Keratinocyte (primary cell): ENCODE measurements around the gene SHKBP1. TPM values are rescaled to one million over a fixed set of nuclear protein-coding genes. Genes with fewer than 3 reads are reported as not detected.

Experiments used
- DNase-seq: peaks from one replicate; pipeline ENCODE4 v3.0.0-alpha.2; 2011; ENCODE audit warnings: low read depth, missing footprints, low spot score
- FAIRE-seq: peaks from 2 replicates; lab custom pipeline; 2011; peaks lifted over from hg19 to GRCh38; lab: Jason Lieb, UNC
- H2AFZ ChIP-seq: 2 replicates; pipeline ENCODE4 v1.6.0; 2012; ENCODE audit warnings: low read length, control low read depth, inconsistent platforms; ENCODE audit not compliant: control insufficient read depth
- H3K27ac ChIP-seq: 2 replicates; pipeline ENCODE4 v1.5.1; 2011; ENCODE audit warnings: low read length; ENCODE audit not compliant: control insufficient read depth, insufficient read depth
- H3K27me3 ChIP-seq: 3 replicates; pipeline ENCODE4 v1.6.0; 2011; ENCODE audit warnings: low read length; ENCODE audit not compliant: control insufficient read depth, insufficient read depth; ENCODE audit errors: extremely low read depth
- H3K36me3 ChIP-seq, 2 experiments: 2 replicates in 1 of 2; 3 replicates in 1 of 2; pipeline ENCODE4 v1.5.1; 2011; ENCODE audit warnings: low read length in 2 of 2, mild to moderate bottlenecking in 1 of 2; ENCODE audit not compliant: control insufficient read depth in 2 of 2, insufficient read depth in 2 of 2; ENCODE audit errors: extremely low read depth in 1 of 2
- H3K4me1 ChIP-seq: 3 replicates; pipeline ENCODE4 v1.5.1; 2011; ENCODE audit warnings: low read length; ENCODE audit not compliant: control insufficient read depth, insufficient read depth; ENCODE audit errors: extremely low read depth
- H3K4me2 ChIP-seq: 3 replicates; pipeline ENCODE4 v1.6.0; 2011; ENCODE audit warnings: low read depth, low read length; ENCODE audit not compliant: control insufficient read depth, insufficient read depth; ENCODE audit errors: extremely low read depth
- H3K4me3 ChIP-seq, 3 experiments: fragments of 200-600 bp in 1 of 3; sonication (generic) in 1 of 3; 2 replicates in 2 of 3; 3 replicates in 1 of 3; pipeline ENCODE4 v1.5.1; 2011 to 2016; ENCODE audit warnings: low read length in 3 of 3, mild to moderate bottlenecking in 3 of 3, control low read depth in 2 of 3, inconsistent platforms in 1 of 3, low read depth in 1 of 3, mixed read lengths in 1 of 3, mixed run types in 1 of 3, moderate library complexity in 1 of 3; ENCODE audit not compliant: control insufficient read depth in 2 of 3, insufficient read depth in 2 of 3; ENCODE audit errors: extremely low read depth in 1 of 3
- H3K79me2 ChIP-seq: 2 replicates; pipeline ENCODE4 v1.6.0; 2012; ENCODE audit warnings: low read length; ENCODE audit not compliant: control insufficient read depth, insufficient read depth
- H3K9ac ChIP-seq: 3 replicates; pipeline ENCODE4 v1.6.0; 2011; ENCODE audit warnings: low read length; ENCODE audit not compliant: control insufficient read depth, insufficient read depth; ENCODE audit errors: extremely low read depth
- H3K9me1 ChIP-seq: 3 replicates; pipeline ENCODE4 v1.6.0; 2011; ENCODE audit warnings: low read length; ENCODE audit not compliant: control insufficient read depth, insufficient read depth; ENCODE audit errors: extremely low read depth
- H3K9me3 ChIP-seq: 2 replicates; pipeline ENCODE4 v1.5.1; 2012; ENCODE audit warnings: low read depth, low read length; ENCODE audit not compliant: control insufficient read depth
- H4K20me1 ChIP-seq: 3 replicates; pipeline ENCODE4 v1.6.0; 2011; ENCODE audit warnings: low read length; ENCODE audit not compliant: control insufficient read depth, insufficient read depth; ENCODE audit errors: extremely low read depth
- EZH2 ChIP-seq: IDR thresholded peaks from one replicate; pipeline ENCODE4 v1.6.1; 2012; ENCODE audit warnings: inconsistent platforms, mild to moderate bottlenecking, low read length, moderate library complexity
- dilution Hi-C: fragments of 300-500 bp; cut with MboI; formaldehyde crosslinking; loops from one replicate; pipeline ENCODE4 v1.7.0; 2020; ENCODE audit warnings: low sequenced_read_pairs; ENCODE audit not compliant: extremely low pct_ligation_motif_present
- polyA plus RNA-seq, 5 experiments: library from polyadenylated mRNA; depleted of rRNA in 3 of 5; stranded (reverse) in 3 of 5; stranded (forward) in 1 of 5; unstranded in 1 of 5; fragments of >200 nt; gene quantifications; 1 replicate in 1 of 5; 2 replicates in 3 of 5; 3 replicates in 1 of 5; pipeline versions ENCODE4 v1.2.1 to v1.2.3, GENCODE V29; 2011 to 2012; ENCODE audit warnings: missing spikeins in 2 of 5, low read depth in 1 of 5, low replicate concordance in 1 of 5
- TF ChIP-seq, protein P1 (sequence below), 3 experiments: IDR thresholded peaks in 1 of 3; conservative IDR thresholded peaks in 1 of 3; optimal IDR thresholded peaks in 1 of 3; 2 replicates in 2 of 3; 3 replicates in 1 of 3; pipeline versions ENCODE3 to v1.5.1; 2011; ENCODE audit warnings: low read length in 3 of 3, mild to moderate bottlenecking in 3 of 3, moderate library complexity in 2 of 3, control low read depth in 1 of 3, inconsistent platforms in 1 of 3; ENCODE audit not compliant: insufficient read depth in 2 of 3; ENCODE audit errors: extremely low read depth in 1 of 3

Gene SHKBP1
- polyA plus RNA-seq, 1 donor (not counting 4 experiments of a cell fraction or from before 2014, with no cell fraction given), result 20.2 TPM

DNA sequence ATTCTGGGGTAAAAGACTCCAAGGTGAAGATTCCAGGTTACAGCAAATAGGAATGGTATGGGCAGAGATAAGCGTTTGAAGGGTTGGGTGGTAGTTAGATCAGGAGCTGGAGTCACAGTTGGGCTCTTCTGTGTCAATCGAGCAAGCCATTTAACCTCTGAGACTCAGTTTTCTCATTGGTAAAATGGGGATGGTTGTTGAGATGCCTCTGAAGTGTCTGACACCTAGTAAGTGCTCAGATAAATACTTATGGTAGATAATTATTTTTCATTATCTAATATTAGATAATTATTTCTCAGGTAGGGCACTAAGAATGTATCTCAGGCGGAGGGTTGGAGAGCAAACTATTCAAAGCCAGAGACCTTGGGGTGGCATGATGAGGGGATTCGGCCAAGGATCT lies 32.3 kb downstream of the SHKBP1 start:
- DNase-seq, result no peak
- Histone ChIP-seq H3K9me1 (no peaks in the 10 kb centered on the region), H3K27ac (no peak overlapping the region)

DNA sequence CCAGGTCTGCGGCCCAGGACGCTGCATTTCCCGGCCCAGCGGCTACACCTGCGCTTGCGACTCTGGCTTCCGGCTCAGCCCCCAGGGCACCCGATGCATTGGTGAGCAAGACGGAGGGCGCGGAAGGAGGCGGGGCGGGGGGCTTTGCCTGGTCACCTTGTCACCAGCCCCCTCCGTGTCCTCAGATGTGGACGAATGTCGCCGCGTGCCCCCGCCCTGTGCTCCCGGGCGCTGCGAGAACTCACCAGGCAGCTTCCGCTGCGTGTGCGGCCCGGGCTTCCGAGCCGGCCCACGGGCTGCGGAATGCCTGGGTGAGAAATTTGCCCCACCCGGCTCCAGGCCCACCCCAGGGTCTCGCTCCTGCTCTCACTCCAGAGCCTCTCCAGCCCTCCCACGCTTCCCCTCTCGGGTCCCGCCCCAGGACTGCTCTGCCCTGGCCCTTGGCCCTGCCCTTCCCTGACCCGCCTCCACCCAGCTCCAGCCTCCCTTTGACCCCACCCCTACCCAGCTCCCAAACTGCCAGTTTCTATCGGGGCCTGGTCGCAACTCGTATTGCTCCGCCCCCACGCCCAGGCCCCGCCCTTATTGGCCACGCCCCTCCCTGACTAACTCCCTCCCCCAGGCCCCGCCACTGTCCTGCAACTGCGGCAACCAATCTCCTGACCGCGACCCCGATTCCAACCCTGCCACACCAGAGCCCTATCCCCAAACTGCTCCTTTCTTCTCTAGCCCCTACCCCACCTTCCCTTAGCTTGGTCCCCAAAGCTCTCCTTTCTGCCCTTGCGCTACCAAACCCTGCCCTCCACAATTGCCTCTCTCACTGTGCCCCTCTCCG lies 33.1 kb downstream of the SHKBP1 start:
- peak overlapping the region; percentile 49 to 65 (median 59) for H3K4me3 ChIP-seq
- H3K9ac ChIP-seq, result peak overlapping the region; percentile 62

More for the DNA sequence above, 32.3 kb downstream of the SHKBP1 start:
- Histone ChIP-seq H2AFZ (no peak overlapping the region), H4K20me1 (no peaks in the 10 kb centered on the region), H3K27me3 (no peaks in the 10 kb centered on the region), H3K4me3 (peak overlapping the region in 1 of 3 experiments; percentile 65), H3K36me3 (no peaks in the 10 kb centered on the region), H3K4me1 (peaks cover 42% of the 10 kb centered on the region), H3K79me2 (peaks cover 8% of the 10 kb centered on the region), H3K9me3 (no peaks in the 10 kb centered on the region), H3K4me2 (peak overlapping the region; percentile 73), H3K9ac (no peak overlapping the region)
- TF ChIP-seq EZH2, result no peak
- TF ChIP-seq, protein P1, sequence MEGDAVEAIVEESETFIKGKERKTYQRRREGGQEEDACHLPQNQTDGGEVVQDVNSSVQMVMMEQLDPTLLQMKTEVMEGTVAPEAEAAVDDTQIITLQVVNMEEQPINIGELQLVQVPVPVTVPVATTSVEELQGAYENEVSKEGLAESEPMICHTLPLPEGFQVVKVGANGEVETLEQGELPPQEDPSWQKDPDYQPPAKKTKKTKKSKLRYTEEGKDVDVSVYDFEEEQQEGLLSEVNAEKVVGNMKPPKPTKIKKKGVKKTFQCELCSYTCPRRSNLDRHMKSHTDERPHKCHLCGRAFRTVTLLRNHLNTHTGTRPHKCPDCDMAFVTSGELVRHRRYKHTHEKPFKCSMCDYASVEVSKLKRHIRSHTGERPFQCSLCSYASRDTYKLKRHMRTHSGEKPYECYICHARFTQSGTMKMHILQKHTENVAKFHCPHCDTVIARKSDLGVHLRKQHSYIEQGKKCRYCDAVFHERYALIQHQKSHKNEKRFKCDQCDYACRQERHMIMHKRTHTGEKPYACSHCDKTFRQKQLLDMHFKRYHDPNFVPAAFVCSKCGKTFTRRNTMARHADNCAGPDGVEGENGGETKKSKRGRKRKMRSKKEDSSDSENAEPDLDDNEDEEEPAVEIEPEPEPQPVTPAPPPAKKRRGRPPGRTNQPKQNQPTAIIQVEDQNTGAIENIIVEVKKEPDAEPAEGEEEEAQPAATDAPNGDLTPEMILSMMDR (optimal IDR thresholded peaks at IDR 0.05 in 1 of 3, IDR thresholded peaks at IDR 0.05 in 1 of 3, conservative IDR thresholded peaks at IDR 0.05 in 1 of 3; ENCODE audit: extremely low read depth in 1 of 3, insufficient read depth in 2 of 3, low read length in 3 of 3), result no peak
- FAIRE-seq, result no peak
- dilution Hi-C loops, result no loop called here

More for the DNA sequence above, 33.1 kb downstream of the SHKBP1 start:
- H4K20me1 ChIP-seq, result no peaks in the 10 kb centered on the region
- dilution Hi-C loops, result no loop called here
- no peak for FAIRE-seq
- no peaks in the 10 kb centered on the region for H3K9me3 ChIP-seq
- TF ChIP-seq EZH2, result no peak
- TF ChIP-seq, protein P1 (optimal IDR thresholded peaks at IDR 0.05 in 1 of 3, IDR thresholded peaks at IDR 0.05 in 1 of 3, conservative IDR thresholded peaks at IDR 0.05 in 1 of 3; ENCODE audit: extremely low read depth in 1 of 3, insufficient read depth in 2 of 3, low read length in 3 of 3), result no peak
- DNase-seq, result no peak
- H3K4me1 ChIP-seq, result peaks cover 43% of the 10 kb centered on the region
- H3K9me1 ChIP-seq, result no peaks in the 10 kb centered on the region
- no peak overlapping the region for H2AFZ ChIP-seq
- no peaks in the 10 kb centered on the region for H3K36me3 ChIP-seq
- peak overlapping the region; percentile 58 for H3K27ac ChIP-seq
- H3K4me2 ChIP-seq, result peak overlapping the region; percentile 73
- H3K27me3 ChIP-seq, result no peaks in the 10 kb centered on the region
- peaks cover 8% of the 10 kb centered on the region for H3K79me2 ChIP-seq
